Measurements from ENCODE around the gene DYNC2I2. TPM values are rescaled to one million over a fixed set of nuclear protein-coding genes. Genes with fewer than 3 reads are reported as not detected.

The DYNC2I2 gene
- total and polyA plus RNA-seq, 2 experiments from 2014 or later = 48.7 to 78.3 TPM

GRCh38 chr9:128654481-128654880 is 2.2 kb downstream of the DYNC2I2 start:
- no peak overlapping the region for H3K4me3 ChIP-seq
- no peaks in the 10 kb centered on the region for H3K27me3 ChIP-seq (ENCODE audit: insufficient read depth)
- H3K9me3 Mint-ChIP-seq = no peaks in the 10 kb centered on the region
- no peak for ATAC-seq
- no peak overlapping the region for H3K4me2 ChIP-seq
- H3K79me2 ChIP-seq (replicated peaks; ENCODE audit: insufficient read depth) = no peaks in the 10 kb centered on the region; the same call in 1 of the 2 replicates
- no peak overlapping the region for H3K27ac Mint-ChIP-seq
- H2AFZ ChIP-seq = no peak overlapping the region
- no peaks in the 10 kb centered on the region for H3K36me3 ChIP-seq (ENCODE audit: insufficient read depth)
- no peak overlapping the region for H3K27ac ChIP-seq (ENCODE audit: low read depth)
- H3K9me2 ChIP-seq (ENCODE audit: insufficient read depth) = no peaks in the 10 kb centered on the region
- no peak for DNase-seq (ENCODE audit: low spot score)
- H3K4me1 ChIP-seq (ENCODE audit: insufficient read depth) = no peaks in the 10 kb centered on the region
- no peaks in the 10 kb centered on the region for H4K20me1 ChIP-seq (replicated peaks; ENCODE audit: insufficient read depth)
- peaks cover 3% of the 10 kb centered on the region; the same call in 1 of the 3 replicates for H3K36me3 Mint-ChIP-seq (ENCODE audit: low read depth)
- H3K4me1 Mint-ChIP-seq = peaks cover 4% of the 10 kb centered on the region; the same call in 1 of the 3 replicates
- no peak for TF ChIP-seq JUNB (IDR thresholded peaks at IDR 0.05; ENCODE audit: unreplicated experiment)
- no peak for TF ChIP-seq CTCF (conservative IDR thresholded peaks at IDR 0.05; ENCODE audit: low read depth in 2 of 2)
- TF ChIP-seq EZH2phosphoT487 (IDR thresholded peaks at IDR 0.05; ENCODE audit: unreplicated experiment) = no peak
- no peak for TF ChIP-seq ZNF331 (CRISPR knock-in tag; IDR thresholded peaks at IDR 0.05; ENCODE audit: low read depth)
- TF ChIP-seq ZNF114 (CRISPR knock-in tag; IDR thresholded peaks at IDR 0.05) = no peak
- no peak for TF ChIP-seq ETS1 (IDR thresholded peaks at IDR 0.05)
- no peak for TF ChIP-seq EZH2 (IDR thresholded peaks at IDR 0.05; ENCODE audit: low read depth, unreplicated experiment)
- no peak for TF ChIP-seq REST (IDR thresholded peaks at IDR 0.05; ENCODE audit: unreplicated experiment)
- TF ChIP-seq POLR2AphosphoS5 (IDR thresholded peaks at IDR 0.05; ENCODE audit: low read depth) = no peak
- no peak for TF ChIP-seq NANOG (IDR thresholded peaks at IDR 0.05; ENCODE audit: borderline replicate concordance)
- no peak for TF ChIP-seq CREB1 (CRISPR knock-in tag; IDR thresholded peaks at IDR 0.05; ENCODE audit: low read depth)
- peaks cover 7% of the 10 kb centered on the region for H3K27me3 Mint-ChIP-seq (ENCODE audit: insufficient read depth, low read depth, poor library complexity)
- peaks cover 11% of the 10 kb centered on the region for H3F3A ChIP-seq (replicated peaks; ENCODE audit: low read depth)
- H3K4me3 Mint-ChIP-seq = peak overlapping the region; percentile 4; the same call in 2 of the 3 replicates
